IMR-90 (cell line): ENCODE data around the gene CCDC13. TPM values are rescaled to one million over a fixed set of nuclear protein-coding genes. Genes with fewer than 3 reads are reported as not detected.

Experiments
- ATAC-seq: fragments of 200-7000 bp; cut with Tn5 transposase; 2 replicates; pipeline ENCODE4 v1.9.1; 2020; ENCODE audit warnings: low read depth, mild to moderate bottlenecking, moderate library complexity
- BruUV-seq: library from RNA; stranded (reverse); fragments of 400-500 nt; replicated peaks from 2 replicates; lab custom pipeline; 2021; lab: Mats Ljungman, UMichigan
- CTCF ChIA-PET: fragments of 300-600 bp; formaldehyde crosslinking; extraction: SDS; loops from one replicate; lab custom pipeline; 2021; ENCODE audit warnings: antibody characterized with exemption; lab: Yijun Ruan, JAX
- POLR2A ChIA-PET: fragments of 300-600 bp; sonication (Branson Sonifier 250); formaldehyde crosslinking; loops from one replicate; lab custom pipeline; 2022; ENCODE audit warnings: antibody characterized with exemption; ENCODE audit not compliant: unreplicated experiment; lab: Charles Lee
- DNase-seq: peaks from one replicate; pipeline ENCODE4 v3.0.0; 2013
- H2AFZ ChIP-seq: replicated peaks from 2 replicates; pipeline ENCODE3; 2013; ENCODE audit warnings: low read length, mild to moderate bottlenecking; ENCODE audit not compliant: poor library complexity
- H2AK5ac ChIP-seq: 2 replicates; pipeline ENCODE4 v1.6.1; 2013; ENCODE audit warnings: low read depth, low read length, inconsistent platforms
- H2AK9ac ChIP-seq: replicated peaks from 2 replicates; pipeline ENCODE3; 2013; ENCODE audit warnings: mild to moderate bottlenecking, low read depth, low read length, moderate library complexity; ENCODE audit not compliant: poor library complexity
- H2BK120ac ChIP-seq: 2 replicates; pipeline ENCODE4 v1.6.1; 2013; ENCODE audit warnings: low read depth, low read length, inconsistent platforms
- H2BK15ac ChIP-seq: 3 replicates; pipeline ENCODE4 v1.6.1; 2013; ENCODE audit warnings: low read depth, low read length, inconsistent platforms
- H2BK20ac ChIP-seq: 2 replicates; pipeline ENCODE4 v1.6.1; 2013; ENCODE audit warnings: low read depth, mild to moderate bottlenecking, inconsistent platforms, low read length, moderate library complexity
- H2BK5ac ChIP-seq: 2 replicates; pipeline ENCODE4 v1.6.1; 2013; ENCODE audit warnings: mild to moderate bottlenecking, low read depth, low read length, inconsistent platforms; ENCODE audit not compliant: poor library complexity, severe bottlenecking
- H3K14ac ChIP-seq: replicated peaks from 2 replicates; pipeline ENCODE4 v1.6.1; 2013; ENCODE audit warnings: low read depth, low read length, inconsistent platforms
- H3K18ac ChIP-seq: 2 replicates; pipeline ENCODE4 v1.6.1; 2013; ENCODE audit warnings: low read depth, low read length, control low read depth
- H3K23ac ChIP-seq: 2 replicates; pipeline ENCODE4 v1.6.1; 2013; ENCODE audit warnings: low read depth, low read length, inconsistent platforms
- H3K27ac ChIP-seq: 2 replicates; pipeline ENCODE4 v1.5.1; 2013; ENCODE audit warnings: mild to moderate bottlenecking, control low read depth, low read length; ENCODE audit not compliant: insufficient read depth
- H3K27me3 ChIP-seq: 2 replicates; pipeline ENCODE4 v1.6.1; 2013; ENCODE audit warnings: low read length; ENCODE audit not compliant: control insufficient read depth, insufficient read depth
- H3K36me3 ChIP-seq: 2 replicates; pipeline ENCODE4 v1.6.1; 2013; ENCODE audit warnings: low read length, mixed read lengths; ENCODE audit not compliant: control insufficient read depth, insufficient read depth
- H3K4ac ChIP-seq: 2 replicates; pipeline ENCODE4 v1.6.1; 2013; ENCODE audit warnings: low read depth, low read length, inconsistent platforms
- H3K4me1 ChIP-seq: 2 replicates; pipeline ENCODE4 v1.6.1; 2013; ENCODE audit warnings: low read length, mixed read lengths; ENCODE audit not compliant: control insufficient read depth, insufficient read depth
- H3K4me2 ChIP-seq: 2 replicates; pipeline ENCODE4 v1.6.1; 2013; ENCODE audit warnings: low read depth, mild to moderate bottlenecking, control low read depth, low read length, moderate library complexity
- H3K4me3 ChIP-seq: 2 replicates; pipeline ENCODE4 v1.5.1; 2013; ENCODE audit warnings: low read depth, mild to moderate bottlenecking, control low read depth, low read length, moderate library complexity; ENCODE audit not compliant: insufficient read depth
- H3K56ac ChIP-seq: 2 replicates; pipeline ENCODE4 v1.6.1; 2013; ENCODE audit warnings: low read length, inconsistent platforms; ENCODE audit not compliant: insufficient read depth; ENCODE audit errors: extremely low read depth
- H3K79me1 ChIP-seq, 2 experiments: 2 replicates each; pipeline ENCODE4 v1.6.1; 2013; ENCODE audit warnings: low read length in 2 of 2, inconsistent platforms in 1 of 2, low read depth in 1 of 2
- H3K9ac ChIP-seq: 2 replicates; pipeline ENCODE4 v1.6.1; 2013; ENCODE audit warnings: low read depth, low read length, control low read depth
- H3K9me1 ChIP-seq: 2 replicates; pipeline ENCODE4 v1.6.1; 2013; ENCODE audit warnings: low read length, inconsistent platforms; ENCODE audit not compliant: insufficient read depth
- H3K9me3 ChIP-seq: 2 replicates; pipeline ENCODE4 v1.6.1; 2013; ENCODE audit warnings: low read length; ENCODE audit not compliant: control insufficient read depth, insufficient read depth
- H4K20me1 ChIP-seq: 2 replicates; pipeline ENCODE4 v1.6.1; 2013; ENCODE audit warnings: low read length, inconsistent platforms; ENCODE audit not compliant: insufficient read depth
- H4K5ac ChIP-seq: 2 replicates; pipeline ENCODE4 v1.6.1; 2013; ENCODE audit warnings: mild to moderate bottlenecking, low read depth, low read length, control low read depth
- H4K8ac ChIP-seq, 2 experiments: 2 replicates each; pipeline ENCODE4 v1.6.1; 2013; ENCODE audit warnings: low read depth in 2 of 2, low read length in 2 of 2, control low read depth in 1 of 2, inconsistent platforms in 1 of 2
- H4K91ac ChIP-seq: 2 replicates; pipeline ENCODE4 v1.6.1; 2013; ENCODE audit warnings: low read depth, low read length, inconsistent platforms; ENCODE audit not compliant: insufficient read depth
- BHLHE40 ChIP-seq: fragments of 150-350 bp; IDR thresholded peaks from 2 replicates; pipeline ENCODE4 v1.6.1; 2016; ENCODE audit warnings: mild to moderate bottlenecking, low read depth, low read length
- CEBPB ChIP-seq: IDR thresholded peaks from 2 replicates; pipeline ENCODE4 v1.6.1; 2012; ENCODE audit warnings: low read depth, low read length, improper control_type of control experiment
- CHD1 ChIP-seq: IDR thresholded peaks from 2 replicates; pipeline ENCODE4 v1.6.1; 2012; ENCODE audit warnings: low read depth, low read length, improper control_type of control experiment
- FOS ChIP-seq: fragments of 150-350 bp; IDR thresholded peaks from 2 replicates; pipeline ENCODE4 v1.6.1; 2016; ENCODE audit warnings: low read depth, low read length
- MAFK ChIP-seq: IDR thresholded peaks from 2 replicates; pipeline ENCODE4 v1.6.1; 2012; ENCODE audit warnings: low read depth, low read length, improper control_type of control experiment
- MAZ ChIP-seq: IDR thresholded peaks from 2 replicates; pipeline ENCODE4 v1.6.1; 2012; ENCODE audit warnings: low read depth, mild to moderate bottlenecking, low read length, improper control_type of control experiment, moderate library complexity, borderline replicate concordance
- MXI1 ChIP-seq: IDR thresholded peaks from 2 replicates; pipeline ENCODE4 v1.6.1; 2012; ENCODE audit warnings: low read depth, mild to moderate bottlenecking, low read length, moderate library complexity, borderline replicate concordance
- NFE2L2 ChIP-seq: fragments of 150-350 bp; IDR thresholded peaks from 2 replicates; pipeline ENCODE4 v1.6.1; 2016; ENCODE audit warnings: low read depth, mild to moderate bottlenecking, low read length
- POLR2A ChIP-seq: IDR thresholded peaks from 2 replicates; pipeline ENCODE4 v1.6.1; 2012; ENCODE audit warnings: mild to moderate bottlenecking, low read depth, low read length
- RAD21 ChIP-seq: IDR thresholded peaks from 2 replicates; pipeline ENCODE4 v1.6.1; 2012; ENCODE audit warnings: low read length, improper control_type of control experiment
- RCOR1 ChIP-seq: IDR thresholded peaks from 2 replicates; pipeline ENCODE4 v1.6.1; 2012; ENCODE audit warnings: mild to moderate bottlenecking, low read length, improper control_type of control experiment; ENCODE audit not compliant: insufficient replicate concordance
- RFX5 ChIP-seq: IDR thresholded peaks from 2 replicates; pipeline ENCODE4 v1.8.0; 2012; ENCODE audit warnings: low read depth, mild to moderate bottlenecking, low read length, moderate library complexity
- SMC3 ChIP-seq: fragments of 150-350 bp; IDR thresholded peaks from 2 replicates; pipeline ENCODE4 v1.6.1; 2016; ENCODE audit warnings: low read depth, mild to moderate bottlenecking, antibody characterized with exemption, low read length, moderate library complexity
- WGBS, 2 experiments: methylation state at CpG; one replicate each; pipeline versions ENCODE4 v1.1.5 to v1.1.7; 2013; ENCODE audit warnings: missing lambda C conversion rate in 2 of 2; ENCODE audit not compliant: insufficient read length in 1 of 2; ENCODE audit errors: extremely low coverage in 2 of 2; 5-methylcytosine and 5-hydroxymethylcytosine counted together
- dilution Hi-C: fragments of 300-500 bp; cut with HindIII; formaldehyde crosslinking; loops from one replicate; pipeline ENCODE4 v1.14.3; 2018; ENCODE audit warnings: low sequenced_read_pairs; ENCODE audit not compliant: unreplicated experiment
- in situ Hi-C: fragments of 300-500 bp; cut with MboI; formaldehyde crosslinking; loops from 3 replicates; pipeline ENCODE4 v1.14.3; 2019; ENCODE audit warnings: low sequenced_read_pairs, inconsistent platforms, mixed read lengths
- intact Hi-C: fragments of 100-400 bp; cut with micrococcal nuclease; formaldehyde crosslinking; loops from 2 replicates; pipeline ENCODE4 v1.10.0; 2022
- polyA plus RNA-seq, 3 experiments: library from polyadenylated mRNA; depleted of rRNA; stranded (reverse); fragments of >200 nt; gene quantifications; 2 replicates each; pipeline ENCODE4 v1.2.3, GENCODE V29; 2012; ENCODE audit warnings: low replicate concordance in 1 of 3
- total RNA-seq: library from RNA; depleted of rRNA; stranded (reverse); fragments of >200 nt; gene quantifications from 2 replicates; pipeline ENCODE4 v1.2.3, GENCODE V29; 2012
- TF ChIP-seq, protein P1 (sequence below): fragments of 150-350 bp; IDR thresholded peaks from 2 replicates; pipeline ENCODE4 v1.6.1; 2016; ENCODE audit warnings: low read depth, mild to moderate bottlenecking, low read length, moderate library complexity, borderline replicate concordance
- TF ChIP-seq, protein P2 (sequence below): fragments of 150-350 bp; IDR thresholded peaks from 2 replicates; pipeline ENCODE4 v1.6.1; 2017; ENCODE audit warnings: mild to moderate bottlenecking, antibody characterized with exemption, low read length, low read depth
- TF ChIP-seq, protein P3 (sequence below): conservative IDR thresholded peaks from 2 replicates; pipeline ENCODE4 v1.5.1; 2012; ENCODE audit warnings: mild to moderate bottlenecking, low read depth, low read length, improper control_type of control experiment

The CCDC13 gene
- total and polyA plus RNA-seq, 2 of the 4 experiments (the other 2 are of a cell fraction) = 0.18 to 0.19 TPM

DNA sequence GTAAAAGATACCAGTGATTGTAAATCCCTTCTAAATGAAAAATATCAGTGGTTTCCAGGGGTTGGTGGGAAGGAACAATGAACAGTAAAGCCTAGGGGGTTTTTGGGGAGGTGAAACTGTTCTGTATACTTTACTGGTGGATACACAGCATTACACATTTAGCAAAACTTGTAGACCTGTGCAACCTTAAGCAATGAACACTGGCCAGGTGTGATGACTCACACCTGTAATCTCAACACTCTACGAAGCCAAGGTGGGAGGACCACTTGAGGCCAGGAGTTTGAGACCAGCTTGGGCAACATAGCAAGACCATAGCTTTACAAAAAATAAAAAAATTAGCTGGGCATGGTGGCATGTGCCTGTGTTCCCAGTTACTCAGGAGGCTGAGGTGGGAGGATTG is 1.8 kb downstream of the CCDC13 start:
- dilution Hi-C loops = no loop called here

More for the DNA sequence above, 1.8 kb downstream of the CCDC13 start:
- H3K36me3 ChIP-seq = no peaks in the 10 kb centered on the region
- H3K4me3 ChIP-seq = no peak overlapping the region
- no peak overlapping the region for H2BK20ac ChIP-seq
- H2BK5ac ChIP-seq = no peak overlapping the region
- H4K5ac ChIP-seq = no peak overlapping the region
- H3K4me1 ChIP-seq = no peaks in the 10 kb centered on the region
- no peak overlapping the region for H3K14ac ChIP-seq
- intact Hi-C loops = no loop called here
- H3K27me3 ChIP-seq = no peaks in the 10 kb centered on the region; the same call in 1 of the 2 replicates
- no peak overlapping the region for H2AK5ac ChIP-seq
- no peak overlapping the region for H2BK15ac ChIP-seq
- no peak for TF ChIP-seq BHLHE40
- no peak for TF ChIP-seq CEBPB
- TF ChIP-seq MAZ = no peak
- no peak for TF ChIP-seq CHD1
- no peak for TF ChIP-seq RAD21
- TF ChIP-seq MAFK = no peak
- TF ChIP-seq POLR2A = no peak
- TF ChIP-seq MXI1 = no peak
- TF ChIP-seq, protein P1, sequence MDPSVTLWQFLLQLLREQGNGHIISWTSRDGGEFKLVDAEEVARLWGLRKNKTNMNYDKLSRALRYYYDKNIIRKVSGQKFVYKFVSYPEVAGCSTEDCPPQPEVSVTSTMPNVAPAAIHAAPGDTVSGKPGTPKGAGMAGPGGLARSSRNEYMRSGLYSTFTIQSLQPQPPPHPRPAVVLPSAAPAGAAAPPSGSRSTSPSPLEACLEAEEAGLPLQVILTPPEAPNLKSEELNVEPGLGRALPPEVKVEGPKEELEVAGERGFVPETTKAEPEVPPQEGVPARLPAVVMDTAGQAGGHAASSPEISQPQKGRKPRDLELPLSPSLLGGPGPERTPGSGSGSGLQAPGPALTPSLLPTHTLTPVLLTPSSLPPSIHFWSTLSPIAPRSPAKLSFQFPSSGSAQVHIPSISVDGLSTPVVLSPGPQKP = no peak
- no peak for TF ChIP-seq RFX5
- TF ChIP-seq FOS = no peak
- no peak for TF ChIP-seq RCOR1
- TF ChIP-seq, protein P2, sequence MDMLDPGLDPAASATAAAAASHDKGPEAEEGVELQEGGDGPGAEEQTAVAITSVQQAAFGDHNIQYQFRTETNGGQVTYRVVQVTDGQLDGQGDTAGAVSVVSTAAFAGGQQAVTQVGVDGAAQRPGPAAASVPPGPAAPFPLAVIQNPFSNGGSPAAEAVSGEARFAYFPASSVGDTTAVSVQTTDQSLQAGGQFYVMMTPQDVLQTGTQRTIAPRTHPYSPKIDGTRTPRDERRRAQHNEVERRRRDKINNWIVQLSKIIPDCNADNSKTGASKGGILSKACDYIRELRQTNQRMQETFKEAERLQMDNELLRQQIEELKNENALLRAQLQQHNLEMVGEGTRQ = no peak
- TF ChIP-seq NFE2L2 = no peak
- TF ChIP-seq, protein P3, sequence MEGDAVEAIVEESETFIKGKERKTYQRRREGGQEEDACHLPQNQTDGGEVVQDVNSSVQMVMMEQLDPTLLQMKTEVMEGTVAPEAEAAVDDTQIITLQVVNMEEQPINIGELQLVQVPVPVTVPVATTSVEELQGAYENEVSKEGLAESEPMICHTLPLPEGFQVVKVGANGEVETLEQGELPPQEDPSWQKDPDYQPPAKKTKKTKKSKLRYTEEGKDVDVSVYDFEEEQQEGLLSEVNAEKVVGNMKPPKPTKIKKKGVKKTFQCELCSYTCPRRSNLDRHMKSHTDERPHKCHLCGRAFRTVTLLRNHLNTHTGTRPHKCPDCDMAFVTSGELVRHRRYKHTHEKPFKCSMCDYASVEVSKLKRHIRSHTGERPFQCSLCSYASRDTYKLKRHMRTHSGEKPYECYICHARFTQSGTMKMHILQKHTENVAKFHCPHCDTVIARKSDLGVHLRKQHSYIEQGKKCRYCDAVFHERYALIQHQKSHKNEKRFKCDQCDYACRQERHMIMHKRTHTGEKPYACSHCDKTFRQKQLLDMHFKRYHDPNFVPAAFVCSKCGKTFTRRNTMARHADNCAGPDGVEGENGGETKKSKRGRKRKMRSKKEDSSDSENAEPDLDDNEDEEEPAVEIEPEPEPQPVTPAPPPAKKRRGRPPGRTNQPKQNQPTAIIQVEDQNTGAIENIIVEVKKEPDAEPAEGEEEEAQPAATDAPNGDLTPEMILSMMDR = no peak
- TF ChIP-seq SMC3 = no peak
- DNase-seq (no peak), ATAC-seq (no peak)
- H3K18ac ChIP-seq = no peak overlapping the region
- no peak overlapping the region for H2AK9ac ChIP-seq
- no peak overlapping the region for H3K4ac ChIP-seq
- no peak overlapping the region for H4K91ac ChIP-seq
- BruUV-seq = no TSS peak
- H3K56ac ChIP-seq = no peak overlapping the region
- in situ Hi-C loops = no loop called here
- no peak overlapping the region for H3K27ac ChIP-seq
- no peaks in the 10 kb centered on the region for H4K20me1 ChIP-seq
- no peaks in the 10 kb centered on the region for H3K9me1 ChIP-seq
- H3K79me1 ChIP-seq = no peaks in the 10 kb centered on the region
- H3K9me3 ChIP-seq = no peaks in the 10 kb centered on the region
- H3K9ac ChIP-seq = no peak overlapping the region
- ChIA-PET POLR2A (no interaction called here), CTCF (no interaction called here)
- no peak overlapping the region for H3K23ac ChIP-seq
- no peak overlapping the region for H2AFZ ChIP-seq
- H4K8ac ChIP-seq = no peak overlapping the region
- no peak overlapping the region for H3K4me2 ChIP-seq
- no CpG with 5 or more reads among the region's 1 CpG for WGBS, 2 experiments
- no peak overlapping the region for H2BK120ac ChIP-seq
